ENCODE results near the gene SLC1A7.

Gene SLC1A7

GRCh38 chr1:53073287-53073686 is 69.2 kb downstream of the SLC1A7 start:
- TF ChIP-seq RAD21 (IDR thresholded peaks at IDR 0.05; ENCODE audit: low read depth) (no peak), CEBPB (IDR thresholded peaks at IDR 0.05) (no peak), ZBTB7A (IDR thresholded peaks at IDR 0.05; ENCODE audit: low read depth) (no peak)

DNA sequence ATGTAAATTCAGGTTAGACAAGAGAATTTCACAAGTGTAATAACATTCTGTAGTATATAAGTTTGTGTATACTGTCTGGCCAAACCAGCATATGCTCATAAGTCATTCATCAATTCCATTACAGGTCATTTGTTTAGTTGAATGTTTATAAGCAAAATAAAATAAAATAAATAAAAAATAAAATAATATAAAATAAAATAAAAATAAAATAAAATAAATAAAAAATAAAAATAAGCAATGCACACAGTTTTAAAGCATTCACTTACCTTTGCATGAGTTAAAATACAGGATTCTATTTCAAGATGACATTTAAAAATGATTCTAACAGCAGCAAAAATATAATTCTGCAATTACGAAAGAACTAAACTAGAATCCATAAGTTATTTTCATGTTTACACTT is 70.5 kb downstream of the SLC1A7 start:
- TF ChIP-seq, protein P1, sequence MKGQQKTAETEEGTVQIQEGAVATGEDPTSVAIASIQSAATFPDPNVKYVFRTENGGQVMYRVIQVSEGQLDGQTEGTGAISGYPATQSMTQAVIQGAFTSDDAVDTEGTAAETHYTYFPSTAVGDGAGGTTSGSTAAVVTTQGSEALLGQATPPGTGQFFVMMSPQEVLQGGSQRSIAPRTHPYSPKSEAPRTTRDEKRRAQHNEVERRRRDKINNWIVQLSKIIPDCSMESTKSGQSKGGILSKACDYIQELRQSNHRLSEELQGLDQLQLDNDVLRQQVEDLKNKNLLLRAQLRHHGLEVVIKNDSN (IDR thresholded peaks at IDR 0.05), result no peak
- TF ChIP-seq RAD21 (IDR thresholded peaks at IDR 0.05; ENCODE audit: low read depth) (no peak), CEBPB (IDR thresholded peaks at IDR 0.05) (no peak), YY1 (IDR thresholded peaks at IDR 0.05; ENCODE audit: low read depth) (no peak)
- TF ChIP-seq, protein P2, sequence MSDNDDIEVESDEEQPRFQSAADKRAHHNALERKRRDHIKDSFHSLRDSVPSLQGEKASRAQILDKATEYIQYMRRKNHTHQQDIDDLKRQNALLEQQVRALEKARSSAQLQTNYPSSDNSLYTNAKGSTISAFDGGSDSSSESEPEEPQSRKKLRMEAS (IDR thresholded peaks at IDR 0.05), result no peak

GRCh38 chr1:53071167-53071865 is 71.1 kb downstream of the SLC1A7 start:
- TF ChIP-seq REST (IDR thresholded peaks at IDR 0.05; ENCODE audit: low read depth) (no peak), TCF12 (IDR thresholded peaks at IDR 0.05; ENCODE audit: low read depth) (no peak), ZBTB7A (IDR thresholded peaks at IDR 0.05; ENCODE audit: low read depth) (no peak), TAF1 (IDR thresholded peaks at IDR 0.05; ENCODE audit: low read depth) (no peak), YY1 (IDR thresholded peaks at IDR 0.05; ENCODE audit: low read depth) (no peak), TEAD4 (IDR thresholded peaks at IDR 0.05) (no peak), EP300 (IDR thresholded peaks at IDR 0.05; ENCODE audit: borderline replicate concordance) (no peak), FOXM1 (IDR thresholded peaks at IDR 0.05; ENCODE audit: borderline replicate concordance, low read depth) (no peak), NFIC (IDR thresholded peaks at IDR 0.05) (no peak), CREB1 (IDR thresholded peaks at IDR 0.05; ENCODE audit: low read depth) (no peak), RAD21 (IDR thresholded peaks at IDR 0.05; ENCODE audit: low read depth) (no peak), CEBPB (IDR thresholded peaks at IDR 0.05) (no peak)
- TF ChIP-seq, protein P2 (IDR thresholded peaks at IDR 0.05), result no peak

- TF ChIP-seq EP300 (IDR thresholded peaks at IDR 0.05; ENCODE audit: borderline replicate concordance), result no peak
- no peak for TF ChIP-seq YY1 (IDR thresholded peaks at IDR 0.05; ENCODE audit: low read depth)
- TF ChIP-seq, protein P2 (IDR thresholded peaks at IDR 0.05), result no peak
- no peak for TF ChIP-seq TAF1 (IDR thresholded peaks at IDR 0.05; ENCODE audit: low read depth)
- no peak for TF ChIP-seq CREB1 (IDR thresholded peaks at IDR 0.05; ENCODE audit: low read depth)
- no peak for TF ChIP-seq ZBTB7A (IDR thresholded peaks at IDR 0.05; ENCODE audit: low read depth)
- TF ChIP-seq FOXM1 (IDR thresholded peaks at IDR 0.05; ENCODE audit: borderline replicate concordance, low read depth), result no peak
- no peak for TF ChIP-seq NFIC (IDR thresholded peaks at IDR 0.05)
- TF ChIP-seq, protein P1 (IDR thresholded peaks at IDR 0.05), result no peak
- TF ChIP-seq TEAD4 (IDR thresholded peaks at IDR 0.05), result no peak
- no peak for TF ChIP-seq REST (IDR thresholded peaks at IDR 0.05; ENCODE audit: low read depth)
- TF ChIP-seq EGR1 (IDR thresholded peaks at IDR 0.05), result no peak
- TF ChIP-seq CEBPB (IDR thresholded peaks at IDR 0.05), result no peak
Measured at GRCh38 chr1:53070621-53071020, 71.8 kb downstream of the SLC1A7 start.

- TF ChIP-seq CEBPB (IDR thresholded peaks at IDR 0.05) (no peak), TAF1 (IDR thresholded peaks at IDR 0.05; ENCODE audit: low read depth) (no peak), NFIC (IDR thresholded peaks at IDR 0.05) (no peak), REST (IDR thresholded peaks at IDR 0.05; ENCODE audit: low read depth) (no peak), CREB1 (IDR thresholded peaks at IDR 0.05; ENCODE audit: low read depth) (no peak), RAD21 (IDR thresholded peaks at IDR 0.05; ENCODE audit: low read depth) (no peak), TEAD4 (IDR thresholded peaks at IDR 0.05) (no peak), ZBTB7A (IDR thresholded peaks at IDR 0.05; ENCODE audit: low read depth) (no peak), YY1 (IDR thresholded peaks at IDR 0.05; ENCODE audit: low read depth) (no peak), TCF12 (IDR thresholded peaks at IDR 0.05; ENCODE audit: low read depth) (no peak), FOXM1 (IDR thresholded peaks at IDR 0.05; ENCODE audit: borderline replicate concordance, low read depth) (no peak)
Measured at GRCh38 chr1:53069663-53070327, 72.6 kb downstream of the SLC1A7 start.

Measured in Ishikawa (cell line).